HG03095 (cell line): Measurements from ENCODE around the gene MTURN.
"Not testable (repeated sequence)": the region's sequence is repeated elsewhere in the genome, so short reads cannot be mapped to it uniquely, and the experiment has no call there.

ENCODE experiments used
- ATAC-seq: cut with Tn5 transposase; IDR thresholded peaks from one replicate; pipeline ENCODE4 v1.9.1; 2021; ENCODE audit warnings: moderate library complexity; ENCODE audit not compliant: unreplicated experiment

The MTURN gene

GRCh38 chr7:30134611-30135300, at the start of gene MTURN:
Gene MTURN, plus strand, starts transcription at chr7:30134986. Its CDS starts 151 bp downstream, at chr7:30135137.
- ATAC-seq, result peak; percentile 81

- ATAC-seq, result no peak
Observed at GRCh38 chr7:30086529-30086928, 48.3 kb upstream of the MTURN start.

GRCh38 chr7:30087371-30087770, 47.4 kb upstream of the MTURN start:
- no peak for ATAC-seq

GRCh38 chr7:30088362-30088761, 46.4 kb upstream of the MTURN start:
- no peak for ATAC-seq

- no peak for ATAC-seq
Observed at GRCh38 chr7:30090111-30090510, 44.7 kb upstream of the MTURN start.

GRCh38 chr7:30091491-30091912, 43.3 kb upstream of the MTURN start:
- no peak for ATAC-seq

GRCh38 chr7:30091987-30092386, 42.8 kb upstream of the MTURN start:
- ATAC-seq, result no peak

GRCh38 chr7:30093420-30093952, 41.3 kb upstream of the MTURN start:
- no peak for ATAC-seq

- ATAC-seq, result not testable (repeated sequence)
Observed at GRCh38 chr7:30098599-30098998, 36.2 kb upstream of the MTURN start.

- ATAC-seq, result no peak
Observed at GRCh38 chr7:30102281-30102680, 32.5 kb upstream of the MTURN start.

GRCh38 chr7:30104157-30104556, 30.6 kb upstream of the MTURN start:
- ATAC-seq, result no peak

GRCh38 chr7:30112103-30112713, 22.6 kb upstream of the MTURN start:
- ATAC-seq, result no peak

GRCh38 chr7:30113144-30113543, 21.6 kb upstream of the MTURN start:
- ATAC-seq, result no peak

- no peak for ATAC-seq
Observed at GRCh38 chr7:30114536-30115238, 20.1 kb upstream of the MTURN start.

- ATAC-seq, result no peak
Observed at GRCh38 chr7:30115709-30116297, 19.0 kb upstream of the MTURN start.

- ATAC-seq, result no peak
Observed at GRCh38 chr7:30116771-30117170, 18.0 kb upstream of the MTURN start.

- ATAC-seq, result no peak
Observed at GRCh38 chr7:30117896-30118295, 16.9 kb upstream of the MTURN start.

- no peak for ATAC-seq
Observed at GRCh38 chr7:30119890-30120577, 14.8 kb upstream of the MTURN start.

GRCh38 chr7:30133736-30134610, 813 bp upstream of the MTURN start:
- ATAC-seq, result no peak
